ENCODE measurements around the gene ZP3. TPM values are rescaled to one million over a fixed set of nuclear protein-coding genes. Genes with fewer than 3 reads are reported as not detected.
"Not testable (repeated sequence)": the region's sequence is repeated elsewhere in the genome, so short reads cannot be mapped to it uniquely, and the experiment has no call there.

ZP3 gene
- total RNA-seq, 2 experiments from 2014 or later: 1.0 to 1.1 TPM

DNA sequence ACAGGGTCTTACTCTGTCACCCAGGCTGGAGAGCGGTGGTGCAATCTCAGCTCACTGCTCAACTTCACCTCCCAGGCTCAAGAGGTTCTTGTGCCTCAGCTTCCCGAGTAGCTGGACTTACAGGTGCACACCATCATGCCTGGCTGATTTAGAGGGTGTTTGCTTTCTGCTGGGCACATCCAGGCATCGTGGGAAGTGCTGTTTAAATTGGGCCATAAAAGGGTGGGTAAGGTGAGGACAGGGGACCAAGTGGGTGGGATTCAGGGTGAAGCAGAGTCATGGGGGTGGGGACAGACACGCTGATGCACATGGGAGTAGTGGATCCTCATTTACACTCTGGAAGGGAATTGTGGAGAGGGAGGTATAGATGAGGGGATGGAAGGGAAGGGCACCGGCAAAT lies 40.2 kb downstream of the ZP3 start:
- H3K27me3 Mint-ChIP-seq; H3K36me3 Mint-ChIP-seq (ENCODE audit: low read depth); H3K4me1 Mint-ChIP-seq; H3K4me3 Mint-ChIP-seq; CTCF ChIA-PET; H3K27ac Mint-ChIP-seq; H3K9me3 Mint-ChIP-seq; DNase-seq; POLR2A ChIA-PET: not testable (repeated sequence)

DNA sequence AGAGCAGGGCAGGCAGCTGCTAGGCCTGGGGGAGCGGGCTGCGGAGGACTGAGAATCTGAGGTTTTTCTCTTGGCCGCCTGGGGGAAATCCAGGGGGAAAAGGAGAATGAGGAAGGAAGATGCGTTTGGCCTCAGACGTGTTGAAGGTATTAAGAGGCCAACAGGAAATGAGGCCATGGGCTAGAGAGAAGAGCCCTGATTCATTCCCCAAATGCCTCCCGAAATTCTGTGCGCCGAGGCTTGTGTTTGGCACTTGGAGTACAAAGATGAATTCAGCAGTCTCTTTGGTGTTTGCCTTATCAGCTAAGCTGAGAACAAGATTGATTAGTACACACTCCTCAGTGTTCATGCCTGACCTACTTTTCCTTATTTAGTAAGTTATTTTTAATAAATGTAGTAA lies 41.2 kb downstream of the ZP3 start:
- H3K27me3 Mint-ChIP-seq; POLR2A ChIA-PET; H3K27ac Mint-ChIP-seq; H3K4me3 Mint-ChIP-seq; H3K36me3 Mint-ChIP-seq (ENCODE audit: low read depth); DNase-seq; H3K4me1 Mint-ChIP-seq; H3K9me3 Mint-ChIP-seq; CTCF ChIA-PET: not testable (repeated sequence)

- H3K27ac Mint-ChIP-seq; H3K27me3 Mint-ChIP-seq; POLR2A ChIA-PET; H3K4me1 Mint-ChIP-seq; DNase-seq; H3K9me3 Mint-ChIP-seq; H3K36me3 Mint-ChIP-seq (ENCODE audit: low read depth); CTCF ChIA-PET; H3K4me3 Mint-ChIP-seq: not testable (repeated sequence)
These were observed 43.1 kb downstream of the ZP3 start for GRCh38 chr7:76467743-76468404.

- POLR2A ChIA-PET; CTCF ChIA-PET; H3K9me3 Mint-ChIP-seq; H3K4me1 Mint-ChIP-seq; H3K27ac Mint-ChIP-seq; DNase-seq; H3K4me3 Mint-ChIP-seq; H3K36me3 Mint-ChIP-seq (ENCODE audit: low read depth); H3K27me3 Mint-ChIP-seq: not testable (repeated sequence)
These were observed 46.9 kb downstream of the ZP3 start for GRCh38 chr7:76471556-76472221.

DNA sequence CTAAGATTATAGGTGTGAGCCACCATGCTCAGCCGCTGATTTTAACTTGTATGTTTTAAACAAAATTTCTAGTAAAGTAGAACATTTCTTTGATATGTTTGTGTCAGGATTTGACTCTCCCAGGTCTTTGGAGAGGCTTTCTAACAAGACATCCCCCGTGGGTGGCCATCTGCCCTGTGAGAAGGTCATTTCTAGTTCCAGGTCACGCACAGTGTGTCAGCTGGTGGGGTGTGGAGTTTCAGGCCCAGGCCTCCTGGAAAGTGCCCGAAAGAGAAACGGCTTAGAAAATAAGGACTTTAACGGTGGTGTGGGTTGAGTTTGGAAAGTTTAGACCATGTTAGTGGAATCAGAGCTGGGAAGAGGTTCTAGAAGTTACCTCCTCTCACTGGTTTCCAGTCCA lies 48.3 kb downstream of the ZP3 start:
- not testable (repeated sequence) for H3K27ac Mint-ChIP-seq

DNA sequence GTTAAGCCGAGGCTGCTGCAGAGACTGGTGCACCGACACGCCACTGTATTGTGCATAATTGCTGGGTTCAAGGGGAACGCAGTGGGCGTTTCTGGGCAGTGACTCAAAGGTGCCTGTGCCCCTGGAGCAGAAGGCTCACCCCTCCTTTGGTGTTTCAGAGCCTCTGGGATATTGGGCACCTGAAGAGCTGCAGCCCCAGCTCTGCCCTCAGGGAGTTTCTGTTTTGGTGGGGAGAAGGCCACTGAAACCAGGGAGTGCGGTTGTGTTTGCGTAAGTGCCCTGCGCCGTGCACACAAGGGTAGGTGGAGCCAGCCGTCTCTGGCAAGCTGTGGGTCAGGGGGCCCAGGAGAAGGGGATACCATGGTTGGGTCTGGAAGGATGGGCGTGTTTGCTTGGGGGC lies 51.5 kb downstream of the ZP3 start:
- POLR2A ChIA-PET; H3K27me3 Mint-ChIP-seq; H3K9me3 Mint-ChIP-seq; DNase-seq; CTCF ChIA-PET; H3K4me1 Mint-ChIP-seq; H3K4me3 Mint-ChIP-seq; H3K36me3 Mint-ChIP-seq (ENCODE audit: low read depth); H3K27ac Mint-ChIP-seq: not testable (repeated sequence)

More for the DNA sequence above, 48.3 kb downstream of the ZP3 start:
- H3K9me3 Mint-ChIP-seq; H3K27me3 Mint-ChIP-seq; H3K4me3 Mint-ChIP-seq; CTCF ChIA-PET; POLR2A ChIA-PET; DNase-seq; H3K4me1 Mint-ChIP-seq; H3K36me3 Mint-ChIP-seq (ENCODE audit: low read depth): not testable (repeated sequence)

DNA sequence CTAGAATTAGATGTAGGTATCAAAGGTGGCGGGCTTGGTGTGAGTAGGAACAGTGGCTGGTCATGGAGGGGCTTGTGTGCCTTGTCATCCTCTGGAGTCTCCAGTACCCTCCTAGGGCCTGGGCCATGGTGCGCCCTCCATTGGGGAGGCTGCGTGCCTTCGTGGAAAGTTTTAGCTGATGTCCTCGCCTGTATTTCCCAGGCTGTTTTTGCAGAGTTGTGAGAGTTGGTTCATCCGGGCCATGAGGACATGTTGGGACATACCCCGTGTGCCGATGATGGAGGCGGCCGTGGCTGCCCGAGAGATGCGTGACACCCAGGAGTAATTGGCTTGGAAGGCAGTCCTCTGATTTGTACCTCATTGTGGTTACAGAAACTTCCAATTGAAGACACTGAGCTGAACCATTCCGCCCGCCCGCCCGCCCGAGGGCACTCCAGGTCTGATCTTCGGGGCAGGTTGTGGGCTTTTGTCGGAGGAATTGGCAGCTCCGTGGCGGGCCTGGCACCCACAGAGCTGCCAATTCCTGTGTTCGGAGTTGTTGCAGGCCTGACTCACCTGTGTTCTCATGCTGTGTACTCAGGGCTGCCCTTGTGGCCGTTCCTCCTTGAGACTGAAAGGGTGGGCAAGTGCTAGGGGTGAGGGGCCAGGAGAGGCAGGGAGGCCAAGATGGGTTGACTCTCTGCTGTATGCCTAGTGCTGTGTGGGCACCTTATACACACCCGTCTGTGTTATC lies 52.2 kb downstream of the ZP3 start:
- H3K4me1 Mint-ChIP-seq; H3K4me3 Mint-ChIP-seq; DNase-seq; H3K27me3 Mint-ChIP-seq; H3K27ac Mint-ChIP-seq; H3K36me3 Mint-ChIP-seq (ENCODE audit: low read depth); CTCF ChIA-PET; H3K9me3 Mint-ChIP-seq; POLR2A ChIA-PET: not testable (repeated sequence)

- POLR2A ChIA-PET, H3K4me1 Mint-ChIP-seq, DNase-seq, H3K4me3 Mint-ChIP-seq, H3K9me3 Mint-ChIP-seq, H3K27me3 Mint-ChIP-seq, CTCF ChIA-PET, H3K27ac Mint-ChIP-seq: not testable (repeated sequence)
- H3K36me3 Mint-ChIP-seq (ENCODE audit: low read depth): peaks cover 12% of the 10 kb centered on the region
These were observed 54.9 kb downstream of the ZP3 start for GRCh38 chr7:76479628-76480027.

- H3K4me3 Mint-ChIP-seq, H3K9me3 Mint-ChIP-seq, CTCF ChIA-PET, DNase-seq, H3K4me1 Mint-ChIP-seq, H3K27me3 Mint-ChIP-seq, H3K27ac Mint-ChIP-seq, POLR2A ChIA-PET: not testable (repeated sequence)
- H3K36me3 Mint-ChIP-seq (ENCODE audit: low read depth): peaks cover 12% of the 10 kb centered on the region
These were observed 55.9 kb downstream of the ZP3 start for GRCh38 chr7:76480403-76481253.

GRCh38 chr7:76482660-76483059 lies 57.9 kb downstream of the ZP3 start:
- CTCF ChIA-PET, H3K4me3 Mint-ChIP-seq, H3K27me3 Mint-ChIP-seq, H3K27ac Mint-ChIP-seq, H3K9me3 Mint-ChIP-seq, H3K4me1 Mint-ChIP-seq, POLR2A ChIA-PET, DNase-seq: not testable (repeated sequence)
- peaks cover 12% of the 10 kb centered on the region for H3K36me3 Mint-ChIP-seq (ENCODE audit: low read depth)

DNA sequence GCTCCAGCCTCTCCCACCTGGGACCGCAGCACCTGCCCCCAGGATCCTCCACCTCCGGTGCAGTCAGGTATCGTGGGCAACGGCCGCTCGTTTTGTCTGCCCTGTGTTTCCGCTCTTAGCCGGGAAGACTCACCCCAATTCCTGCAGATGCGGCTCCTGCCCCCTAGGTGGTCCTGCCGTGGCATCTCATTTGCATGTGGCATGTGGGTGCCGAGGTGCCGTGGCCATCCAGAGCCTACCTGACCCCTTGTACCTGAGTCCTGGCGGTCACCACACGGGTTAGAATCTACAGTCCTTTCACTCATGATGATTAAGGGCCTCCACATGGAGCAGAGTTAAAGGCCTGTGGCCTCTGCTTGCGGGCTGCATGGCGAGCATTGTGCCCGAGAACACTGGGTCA lies 58.3 kb downstream of the ZP3 start:
- H3K27me3 Mint-ChIP-seq, H3K4me1 Mint-ChIP-seq, DNase-seq, CTCF ChIA-PET, H3K4me3 Mint-ChIP-seq, H3K27ac Mint-ChIP-seq, H3K9me3 Mint-ChIP-seq, POLR2A ChIA-PET: not testable (repeated sequence)
- peaks cover 12% of the 10 kb centered on the region for H3K36me3 Mint-ChIP-seq (ENCODE audit: low read depth)

DNA sequence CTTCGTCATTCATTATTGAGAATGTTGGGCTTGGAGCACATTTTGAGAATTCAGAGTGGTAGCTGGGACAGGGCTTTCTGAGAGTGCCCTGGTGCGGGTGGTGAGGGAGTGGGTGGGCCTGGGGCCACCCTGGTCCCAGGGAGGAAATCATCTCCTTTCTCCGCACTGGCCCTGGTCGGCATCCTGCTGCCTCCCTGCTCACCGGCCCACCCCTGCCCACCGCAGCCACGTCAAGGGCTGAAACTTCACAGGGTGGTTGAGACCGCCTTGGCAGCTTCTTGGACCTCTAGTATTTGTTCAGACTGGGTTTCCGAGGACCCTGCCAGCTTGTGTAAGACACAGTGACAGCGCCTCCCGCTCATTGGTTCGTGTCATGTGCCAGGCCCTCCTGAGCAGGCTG lies 59.7 kb downstream of the ZP3 start:
- H3K9me3 Mint-ChIP-seq, POLR2A ChIA-PET, H3K27ac Mint-ChIP-seq, H3K27me3 Mint-ChIP-seq, DNase-seq, H3K4me1 Mint-ChIP-seq, H3K4me3 Mint-ChIP-seq, CTCF ChIA-PET: not testable (repeated sequence)
- H3K36me3 Mint-ChIP-seq (ENCODE audit: low read depth): peaks cover 12% of the 10 kb centered on the region

DNA sequence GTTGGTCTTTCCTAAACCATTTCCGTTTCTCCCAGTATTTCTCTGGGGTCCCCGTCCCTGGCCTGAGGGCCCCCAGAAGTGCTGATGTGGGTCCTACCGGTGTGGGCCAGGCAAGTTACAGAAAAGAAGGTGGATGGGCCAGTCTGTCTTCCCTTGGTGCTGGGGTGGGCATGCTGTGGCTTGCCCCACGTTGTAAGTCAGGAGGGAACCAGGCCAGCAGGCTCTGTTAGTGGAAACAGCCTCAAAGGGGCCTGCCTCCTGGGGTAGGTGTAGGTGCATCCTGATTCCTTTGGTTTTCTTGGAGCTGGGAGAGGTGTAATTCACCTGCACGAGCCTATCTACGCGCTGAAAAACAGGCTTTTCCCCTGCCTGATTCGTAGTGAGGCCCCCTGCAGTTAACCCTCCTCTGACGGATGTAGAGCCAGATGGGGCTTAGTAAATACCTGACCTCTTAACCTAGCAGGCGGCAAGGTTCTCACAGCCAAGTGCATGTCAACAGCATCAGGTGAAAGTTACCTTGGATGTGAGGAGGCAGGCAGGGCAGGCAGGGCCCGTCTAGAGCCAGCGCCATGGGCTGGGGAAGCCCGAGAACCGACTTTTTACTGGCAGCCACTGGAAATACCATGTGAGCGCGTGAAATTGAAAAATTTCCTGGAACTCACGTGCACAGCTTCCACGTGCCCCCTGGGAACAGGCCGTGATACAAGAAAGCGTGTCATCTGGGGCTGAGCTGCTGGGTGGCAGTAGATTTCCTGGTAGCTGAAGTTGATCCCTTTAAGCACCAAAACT lies 61.3 kb downstream of the ZP3 start:
- DNase-seq, CTCF ChIA-PET, H3K9me3 Mint-ChIP-seq, H3K27ac Mint-ChIP-seq, H3K4me3 Mint-ChIP-seq, H3K27me3 Mint-ChIP-seq, H3K4me1 Mint-ChIP-seq, POLR2A ChIA-PET: not testable (repeated sequence)
- H3K36me3 Mint-ChIP-seq (ENCODE audit: low read depth): peaks cover 12% of the 10 kb centered on the region
